ENCODE results near the gene ST8SIA1.

ST8SIA1 gene

DNA sequence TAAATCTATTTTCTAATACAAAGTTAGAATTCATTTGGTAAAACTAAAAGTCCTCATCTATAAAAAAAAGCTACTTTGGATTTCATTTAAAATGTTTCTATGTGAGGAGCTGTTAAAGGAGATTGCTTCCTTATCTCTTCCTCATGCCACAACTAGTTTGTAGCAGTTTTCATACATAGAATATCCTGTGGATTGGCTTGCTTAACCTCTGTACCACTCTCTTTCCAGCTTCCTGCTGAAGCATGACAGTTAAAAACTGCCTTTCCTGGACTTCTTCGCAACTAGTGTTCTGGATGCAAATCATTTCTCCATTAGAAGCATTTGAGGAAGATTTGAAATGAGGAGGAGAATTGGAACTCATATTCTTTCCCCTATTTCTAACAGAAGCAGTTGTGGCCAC is 49.6 kb downstream of the ST8SIA1 start:
- no peak for TF ChIP-seq POLR2A (IDR thresholded peaks at IDR 0.05; ENCODE audit: low read length)
- peak; percentile 13 to 41 for DNase-seq

DNA sequence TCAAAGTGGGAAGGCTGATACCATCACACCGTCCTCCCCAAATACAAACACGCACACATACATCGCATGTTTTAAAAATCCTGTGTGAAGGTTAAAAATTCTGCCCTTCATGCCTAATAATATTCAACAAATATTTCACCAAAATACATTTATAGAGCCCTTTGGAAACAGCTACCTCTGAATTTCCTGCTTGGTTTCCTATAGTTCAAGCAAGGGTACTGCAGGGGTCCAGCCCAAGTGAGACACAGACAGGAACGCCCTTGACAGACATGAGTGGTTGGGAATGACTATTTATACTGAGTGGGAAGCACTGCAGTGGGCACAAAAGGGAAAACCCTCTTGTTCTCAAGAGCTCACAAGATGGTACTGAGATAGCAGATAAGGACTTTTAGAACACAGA is 51.0 kb downstream of the ST8SIA1 start:
- peak; percentile 27 to 59 for DNase-seq
- TF ChIP-seq POLR2A (IDR thresholded peaks at IDR 0.05; ENCODE audit: low read length) = no peak
- no peak for TF ChIP-seq GATA1 (IDR thresholded peaks at IDR 0.05; ENCODE audit: low read depth, low read length)

DNA sequence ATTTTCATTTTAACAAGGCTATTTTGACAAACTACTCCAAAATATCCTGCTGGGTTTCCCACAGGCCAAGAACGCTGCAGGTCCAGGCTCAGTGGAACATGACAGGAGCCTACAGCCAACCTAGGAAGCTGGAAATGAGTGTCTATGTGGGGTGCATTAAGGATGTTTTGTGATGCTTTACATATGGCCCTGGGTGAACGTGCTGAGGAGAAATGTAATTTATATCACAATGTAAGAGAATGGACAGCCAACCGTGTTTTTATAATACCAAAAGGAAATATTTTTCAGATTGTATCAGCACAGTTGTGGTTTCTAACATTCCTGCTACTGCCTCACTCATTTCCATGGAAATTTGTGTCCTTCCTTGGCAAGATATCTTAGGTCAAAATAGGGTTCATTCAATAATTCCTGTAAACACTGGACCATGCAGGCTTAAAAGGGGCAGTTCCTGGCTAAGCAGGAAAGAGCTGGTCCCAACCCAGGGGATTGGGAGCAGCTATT is 51.5 kb downstream of the ST8SIA1 start:
- DNase-seq = no peak
- TF ChIP-seq GATA1 (IDR thresholded peaks at IDR 0.05; ENCODE audit: low read depth, low read length) (no peak), POLR2A (IDR thresholded peaks at IDR 0.05; ENCODE audit: low read length) (no peak)

DNA sequence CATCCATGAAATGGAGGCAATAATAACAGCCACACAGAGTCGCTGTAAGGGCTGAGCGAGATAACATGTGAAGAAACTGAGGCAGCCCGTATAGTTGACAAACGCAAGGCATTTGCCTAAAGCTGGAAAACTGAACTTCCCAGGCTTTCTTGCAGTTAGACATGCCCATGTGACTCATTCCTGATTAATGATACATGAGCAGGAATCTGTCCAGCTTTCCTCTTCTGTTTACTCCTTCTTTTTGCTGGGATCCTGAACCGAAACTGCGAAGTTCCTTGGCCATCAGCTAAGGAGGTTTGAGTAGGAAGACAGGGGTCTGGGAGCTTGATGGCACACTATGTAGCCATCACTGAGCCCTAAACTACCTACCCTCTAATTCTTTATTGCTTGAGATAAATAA is 52.2 kb downstream of the ST8SIA1 start:
- no peak for TF ChIP-seq GATA1 (IDR thresholded peaks at IDR 0.05; ENCODE audit: low read depth, low read length)
- no peak for TF ChIP-seq POLR2A (IDR thresholded peaks at IDR 0.05; ENCODE audit: low read length)
- DNase-seq = no peak

DNA sequence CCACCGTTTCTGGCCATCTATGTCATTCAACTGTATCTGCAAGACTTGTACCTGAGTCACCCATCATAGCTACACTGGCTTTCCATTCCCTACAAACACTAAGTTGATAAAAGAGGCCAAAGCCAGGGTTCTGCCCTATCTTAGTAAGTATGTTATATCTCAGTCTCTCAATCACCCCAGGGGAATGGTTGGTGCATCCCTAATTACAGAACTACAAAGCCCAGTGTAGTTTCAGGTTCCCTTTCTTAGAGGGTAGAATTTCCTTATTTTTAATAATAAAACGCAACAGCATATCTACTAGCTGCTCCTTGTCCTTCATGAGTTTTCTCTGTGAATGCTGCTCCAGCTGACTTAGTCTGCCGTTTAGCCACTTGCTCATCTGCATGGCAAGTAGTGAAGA is 57.6 kb downstream of the ST8SIA1 start:
- TF ChIP-seq GATA1 (IDR thresholded peaks at IDR 0.05; ENCODE audit: low read depth, low read length) = no peak
- no peak for TF ChIP-seq POLR2A (IDR thresholded peaks at IDR 0.05; ENCODE audit: low read length)
- DNase-seq = no peak

DNA sequence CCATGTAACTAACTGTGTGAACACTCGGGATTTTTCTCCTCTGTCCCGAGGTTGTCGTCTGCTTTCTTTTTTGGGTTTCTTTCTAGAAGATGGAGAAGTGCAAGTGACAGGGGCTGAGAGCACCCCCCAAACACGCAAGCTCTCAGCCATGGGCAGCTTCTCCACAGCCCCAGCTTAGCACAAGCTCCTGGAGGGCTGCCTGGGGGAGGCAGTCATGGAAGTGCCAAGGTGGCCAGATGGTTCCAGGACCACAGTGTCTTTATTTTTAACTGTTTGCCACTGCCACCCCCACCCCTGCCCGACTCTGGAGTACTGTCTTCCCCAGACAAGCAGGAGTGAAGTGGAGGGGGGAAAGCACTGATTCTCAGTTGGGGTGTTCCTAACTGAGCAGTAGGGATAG is 58.2 kb downstream of the ST8SIA1 start:
- no peak for TF ChIP-seq POLR2A (IDR thresholded peaks at IDR 0.05; ENCODE audit: low read length)
- TF ChIP-seq GATA1 (IDR thresholded peaks at IDR 0.05; ENCODE audit: low read depth, low read length) = no peak
- DNase-seq = no peak

DNA sequence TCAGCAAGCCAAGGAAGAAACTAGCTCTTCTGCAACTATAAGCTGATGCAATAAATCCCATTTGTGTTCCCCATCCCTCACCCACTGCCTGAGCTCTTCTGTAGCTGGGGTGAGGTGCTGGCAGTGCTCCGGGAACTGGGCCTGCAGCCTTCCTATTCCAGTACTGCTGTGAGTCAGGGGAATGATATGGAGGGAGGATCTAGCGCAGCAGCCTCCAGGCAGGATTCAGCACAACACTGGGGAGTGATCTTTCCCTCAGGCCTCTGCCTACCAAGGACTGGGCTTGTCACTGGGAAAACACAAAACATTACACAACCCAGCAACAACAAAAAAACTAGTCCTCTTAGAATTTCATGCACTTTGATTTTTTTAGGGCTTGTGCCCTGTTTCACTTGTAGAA is 58.7 kb downstream of the ST8SIA1 start:
- no peak for DNase-seq
- TF ChIP-seq GATA1 (IDR thresholded peaks at IDR 0.05; ENCODE audit: low read depth, low read length) = no peak
- no peak for TF ChIP-seq POLR2A (IDR thresholded peaks at IDR 0.05; ENCODE audit: low read length)

DNA sequence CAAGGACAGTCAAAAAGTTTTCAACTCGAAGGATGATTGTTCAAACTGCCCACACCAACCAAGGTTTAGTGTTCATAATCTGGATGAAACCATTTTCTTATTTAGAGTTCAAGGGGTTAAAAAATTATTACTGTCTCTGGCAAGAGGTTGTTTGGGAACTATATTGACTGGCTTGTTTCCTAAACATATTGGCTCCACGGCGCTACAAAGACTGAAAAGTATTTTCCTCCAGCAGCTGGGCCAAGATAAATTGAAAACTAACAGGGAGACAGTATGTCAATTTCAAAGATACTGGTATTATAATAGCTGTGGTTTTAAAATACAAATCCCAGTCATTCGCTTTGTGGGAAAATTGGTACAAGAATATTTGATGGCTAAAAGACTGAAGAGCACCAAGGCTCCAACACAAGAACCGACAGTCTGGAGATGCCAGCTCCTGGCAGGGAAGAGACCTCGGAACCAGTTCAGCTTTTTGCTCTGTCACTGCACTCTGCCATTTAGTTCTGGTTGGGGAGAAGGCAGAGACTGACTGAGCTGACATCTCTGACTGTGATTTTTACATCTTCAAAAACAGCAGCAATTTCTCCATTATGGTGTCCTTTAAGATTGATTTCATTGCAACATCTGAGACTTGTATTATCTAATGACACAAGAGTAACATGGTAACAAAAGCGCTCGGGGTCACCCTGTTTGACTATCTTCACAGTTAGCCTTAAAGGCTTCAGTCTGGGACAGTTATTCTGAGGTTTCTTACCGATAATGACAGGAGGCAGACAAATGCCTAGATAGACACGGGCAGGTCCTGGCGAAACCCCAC is 62.0 kb downstream of the ST8SIA1 start:
- DNase-seq = no peak
- TF ChIP-seq POLR2A (IDR thresholded peaks at IDR 0.05; ENCODE audit: low read length) (no peak), GATA1 (IDR thresholded peaks at IDR 0.05; ENCODE audit: low read depth, low read length) (no peak)

DNA sequence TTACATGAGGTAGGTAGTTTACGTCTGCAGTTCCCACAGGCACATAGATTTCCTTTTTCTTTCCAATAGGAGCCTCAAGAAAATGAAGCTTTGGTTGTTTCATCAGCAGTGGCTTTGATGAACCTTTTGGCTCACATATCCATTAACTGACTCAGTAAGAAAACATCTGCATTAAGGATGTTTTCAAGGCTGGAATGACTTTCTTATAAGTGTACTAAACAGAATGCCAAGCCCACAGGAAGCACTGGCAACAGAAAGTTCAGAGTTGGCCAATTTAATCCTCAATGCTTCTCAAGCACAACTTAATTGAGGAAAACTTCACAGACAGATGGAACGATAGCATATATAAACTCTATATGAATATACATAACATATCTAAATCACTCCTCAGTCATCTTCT is 63.5 kb downstream of the ST8SIA1 start:
- DNase-seq = no peak
- no peak for TF ChIP-seq GATA1 (IDR thresholded peaks at IDR 0.05; ENCODE audit: low read depth, low read length)
- TF ChIP-seq POLR2A (IDR thresholded peaks at IDR 0.05; ENCODE audit: low read length) = no peak

DNA sequence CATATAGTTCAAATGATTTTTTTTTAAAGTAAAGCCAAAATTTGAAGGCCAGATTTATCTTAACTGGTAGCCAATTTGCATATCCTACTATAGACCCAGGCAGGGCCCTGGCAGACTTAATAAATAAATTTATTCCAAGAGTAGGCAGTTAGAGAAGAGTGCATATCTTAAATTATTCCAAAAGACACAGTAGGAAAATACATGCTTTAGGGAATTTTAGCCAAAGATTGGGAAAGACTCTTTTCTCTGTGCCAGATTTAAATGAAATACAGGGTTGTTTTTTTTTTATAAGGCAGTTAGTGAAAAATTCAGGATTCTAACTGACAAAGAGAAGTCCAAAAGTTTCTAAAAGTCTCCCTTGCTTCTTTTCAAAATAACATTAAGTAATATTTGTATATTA is 65.5 kb downstream of the ST8SIA1 start:
- TF ChIP-seq POLR2A (IDR thresholded peaks at IDR 0.05; ENCODE audit: low read length) (no peak), GATA1 (IDR thresholded peaks at IDR 0.05; ENCODE audit: low read depth, low read length) (no peak)
- DNase-seq = no peak

DNA sequence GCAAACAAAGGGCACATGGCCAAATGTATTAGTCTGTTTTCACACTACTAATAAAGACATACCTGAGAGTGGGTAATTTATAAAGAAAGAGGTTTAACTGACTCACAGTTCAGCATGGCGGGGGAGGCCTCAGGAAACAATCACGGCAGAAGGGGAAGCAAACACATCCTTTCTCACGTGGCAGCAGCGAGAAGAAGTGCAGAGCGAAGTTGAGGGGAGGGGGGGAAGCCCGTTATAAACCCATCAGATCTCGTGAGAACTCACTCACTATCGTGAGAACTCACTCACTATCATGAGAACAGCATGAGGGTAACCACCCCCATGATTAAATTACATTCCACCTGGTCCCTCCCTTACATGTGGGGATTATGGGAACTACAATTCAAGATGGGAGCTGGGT is 66.1 kb downstream of the ST8SIA1 start:
- DNase-seq = no peak
- TF ChIP-seq POLR2A (IDR thresholded peaks at IDR 0.05; ENCODE audit: low read length) (no peak), GATA1 (IDR thresholded peaks at IDR 0.05; ENCODE audit: low read depth, low read length) (no peak)

DNA sequence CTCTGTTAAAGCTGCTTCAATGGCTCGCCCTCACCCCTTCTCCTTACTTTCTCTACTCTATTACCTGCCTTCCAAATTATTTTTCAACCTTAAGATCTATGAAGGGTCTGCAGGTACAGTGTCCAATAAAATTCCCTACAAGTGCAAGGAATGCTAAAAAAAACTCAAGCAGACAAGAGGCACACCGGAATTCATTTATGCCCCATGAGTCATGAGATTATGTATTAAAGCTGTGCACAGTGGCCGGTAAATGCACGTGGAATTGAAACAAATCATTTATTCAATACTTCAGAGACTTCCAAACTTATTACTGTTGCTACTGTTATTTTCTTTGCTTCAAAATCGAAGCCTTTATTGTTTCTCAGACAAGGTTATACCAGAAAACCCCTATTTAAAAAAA is 68.4 kb downstream of the ST8SIA1 start:
- no peak for DNase-seq
- TF ChIP-seq POLR2A (IDR thresholded peaks at IDR 0.05; ENCODE audit: low read length) (no peak), GATA1 (IDR thresholded peaks at IDR 0.05; ENCODE audit: low read depth, low read length) (no peak)

DNA sequence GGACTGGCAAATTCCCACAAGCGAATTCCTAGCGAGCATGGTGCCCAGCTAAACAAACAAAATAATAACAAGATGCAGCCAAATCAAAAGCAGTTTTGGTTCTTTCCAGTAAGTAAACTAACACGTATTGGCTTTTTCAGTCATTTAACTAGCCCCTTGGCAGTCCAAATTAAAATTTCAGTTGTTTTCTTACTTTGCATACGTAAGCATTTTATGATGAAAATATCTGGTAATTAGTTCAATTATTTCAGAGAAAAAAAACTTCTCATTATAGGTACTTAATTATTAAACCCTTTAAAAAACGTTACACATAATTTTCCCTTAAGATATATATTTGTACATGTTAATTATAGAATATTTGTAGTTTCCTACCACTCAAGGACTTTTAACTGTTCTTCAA is 70.1 kb downstream of the ST8SIA1 start:
- no peak for DNase-seq
- TF ChIP-seq POLR2A (IDR thresholded peaks at IDR 0.05; ENCODE audit: low read length) = no peak
- no peak for TF ChIP-seq GATA1 (IDR thresholded peaks at IDR 0.05; ENCODE audit: low read depth, low read length)

DNA sequence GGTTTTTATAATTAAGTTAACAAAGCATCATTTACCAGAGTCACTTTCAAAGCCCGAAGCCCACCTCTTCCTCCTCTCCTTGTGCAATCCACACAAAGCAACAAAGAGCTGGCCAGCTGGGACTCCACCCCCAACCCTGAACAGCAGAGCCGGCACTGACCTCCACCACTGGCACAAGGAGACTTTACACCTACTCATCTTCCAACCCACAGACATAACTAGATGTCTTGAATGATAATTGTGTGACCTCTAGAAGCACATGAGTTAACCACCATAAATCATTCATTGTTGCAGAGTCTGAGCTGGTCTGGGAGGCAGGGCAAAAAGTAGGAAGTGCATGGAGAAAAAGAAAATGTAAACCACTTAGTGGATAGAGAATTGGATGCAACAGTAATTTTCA is 72.2 kb downstream of the ST8SIA1 start:
- TF ChIP-seq GATA1 (IDR thresholded peaks at IDR 0.05; ENCODE audit: low read depth, low read length) (no peak), POLR2A (IDR thresholded peaks at IDR 0.05; ENCODE audit: low read length) (no peak)
- peak in 1 of 2 experiments; percentile 7 for DNase-seq

DNA sequence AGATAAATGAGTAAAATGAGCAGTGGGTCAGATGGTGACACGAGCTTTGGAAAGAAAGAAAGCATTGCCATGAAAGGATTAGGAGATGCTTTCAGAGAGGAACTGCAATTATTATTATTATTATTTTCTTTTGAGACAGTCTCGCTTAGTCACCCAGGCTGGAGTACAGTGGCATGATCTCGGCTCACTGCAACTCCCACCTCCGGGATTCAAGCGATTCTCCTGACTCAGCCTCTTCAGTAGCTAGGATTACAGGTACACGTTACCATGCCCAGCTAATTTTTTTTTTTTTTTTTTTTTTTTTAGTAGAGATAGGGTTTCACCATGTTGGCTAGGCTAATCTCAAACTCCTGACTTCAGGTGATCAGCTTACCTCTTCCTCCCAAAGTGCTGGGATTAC is 77.4 kb downstream of the ST8SIA1 start:
- DNase-seq = no peak
- TF ChIP-seq GATA1 (IDR thresholded peaks at IDR 0.05; ENCODE audit: low read depth, low read length) (no peak), POLR2A (IDR thresholded peaks at IDR 0.05; ENCODE audit: low read length) (no peak)

Data from erythroblast (primary cell).